HuH-7.5 (cell line): ENCODE measurements around the gene PSMC6.
A peak's percentile ranks its signal among the peaks of the same experiment; 100 is the strongest.
"Not testable (repeated sequence)": the region's sequence is repeated elsewhere in the genome, so short reads cannot be mapped to it uniquely, and the experiment has no call there.

Experiments used
- DNase-seq: peaks from one replicate; pipeline ENCODE4 v3.0.0; 2011; ENCODE audit warnings: low spot score

Gene PSMC6

DNA sequence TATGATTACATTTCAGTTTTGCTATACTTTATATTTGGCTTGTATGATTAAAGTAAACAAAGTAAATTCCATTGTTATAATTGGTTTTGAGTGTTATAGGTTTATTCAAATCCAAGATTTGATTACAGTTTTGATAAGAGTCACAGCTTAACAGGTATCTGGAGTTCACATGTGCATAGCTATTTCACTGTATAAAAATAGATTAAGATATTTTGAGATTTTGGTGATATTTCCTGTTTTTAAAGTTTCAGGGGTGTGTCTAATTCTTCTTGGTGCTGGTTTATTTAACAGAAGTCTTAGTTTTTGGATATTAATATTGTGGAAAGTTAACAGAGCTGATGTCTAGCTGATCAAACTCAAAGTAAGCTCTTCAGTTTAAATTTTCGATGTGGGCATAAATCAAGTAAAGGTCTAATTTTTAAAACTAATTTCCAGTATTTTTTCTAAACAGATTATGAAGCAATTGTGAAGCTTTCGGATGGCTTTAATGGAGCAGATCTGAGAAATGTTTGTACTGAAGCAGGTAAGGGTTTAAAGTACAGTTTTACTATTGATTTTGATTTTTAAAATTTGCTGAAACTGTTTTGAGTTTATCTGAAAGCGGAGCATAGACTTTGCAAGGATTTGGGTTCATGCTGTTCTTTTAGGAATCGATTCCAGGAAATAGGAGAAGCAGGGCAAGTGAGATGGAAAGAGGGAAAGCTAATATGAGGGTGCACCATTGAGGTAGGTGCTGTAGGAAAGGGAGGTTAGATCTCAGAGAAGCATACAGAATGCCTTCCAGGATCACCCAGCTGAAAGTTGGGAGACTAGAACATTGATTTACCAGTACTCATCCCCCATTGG lies 16.7 kb downstream of the PSMC6 start:
- DNase-seq: no peak

DNA sequence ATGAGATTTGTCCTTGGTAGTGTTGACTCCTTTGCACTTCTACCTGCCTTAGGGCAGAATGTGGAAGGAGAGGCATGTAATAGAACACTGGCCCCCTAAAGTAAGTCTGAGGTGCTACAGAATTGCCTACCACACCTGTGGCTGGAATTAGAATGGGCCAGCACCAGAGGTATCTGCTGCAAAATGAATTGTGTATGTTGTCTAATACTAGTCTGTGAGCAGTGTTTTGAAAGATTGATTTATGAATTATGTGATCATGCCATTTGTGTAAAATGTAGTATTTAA lies 17.3 kb downstream of the PSMC6 start:
- no peak for DNase-seq

DNA sequence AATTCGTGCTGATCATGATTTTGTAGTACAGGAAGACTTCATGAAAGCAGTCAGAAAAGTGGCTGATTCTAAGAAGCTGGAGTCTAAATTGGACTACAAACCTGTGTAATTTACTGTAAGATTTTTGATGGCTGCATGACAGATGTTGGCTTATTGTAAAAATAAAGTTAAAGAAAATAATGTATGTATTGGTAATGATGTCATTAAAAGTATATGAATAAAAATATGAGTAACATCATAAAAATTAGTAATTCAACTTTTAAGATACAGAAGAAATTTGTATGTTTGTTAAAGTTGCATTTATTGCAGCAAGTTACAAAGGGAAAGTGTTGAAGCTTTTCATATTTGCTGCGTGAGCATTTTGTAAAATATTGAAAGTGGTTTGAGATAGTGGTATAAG lies 20.5 kb downstream of the PSMC6 start:
- DNase-seq: not testable (repeated sequence)

DNA sequence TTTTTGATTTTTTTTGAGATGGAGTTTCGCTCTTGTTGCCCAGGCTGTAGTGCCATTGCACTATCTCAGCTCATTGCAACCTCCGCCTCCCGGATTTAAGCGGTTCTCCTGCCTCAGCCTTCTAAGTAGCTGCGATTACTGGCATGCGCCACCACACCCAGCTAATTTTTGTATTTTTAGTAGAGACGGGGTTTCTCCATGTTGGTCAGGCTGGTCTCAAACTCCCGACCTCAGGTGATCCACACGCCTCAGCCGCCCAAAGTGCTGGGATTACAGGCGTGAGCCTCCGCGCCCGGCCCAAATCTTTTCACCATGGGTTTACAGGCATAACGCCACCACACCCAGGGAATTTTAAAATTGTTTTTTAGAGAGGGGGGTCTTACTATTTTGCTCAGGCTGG lies 22.0 kb downstream of the PSMC6 start:
- not testable (repeated sequence) for DNase-seq

DNA sequence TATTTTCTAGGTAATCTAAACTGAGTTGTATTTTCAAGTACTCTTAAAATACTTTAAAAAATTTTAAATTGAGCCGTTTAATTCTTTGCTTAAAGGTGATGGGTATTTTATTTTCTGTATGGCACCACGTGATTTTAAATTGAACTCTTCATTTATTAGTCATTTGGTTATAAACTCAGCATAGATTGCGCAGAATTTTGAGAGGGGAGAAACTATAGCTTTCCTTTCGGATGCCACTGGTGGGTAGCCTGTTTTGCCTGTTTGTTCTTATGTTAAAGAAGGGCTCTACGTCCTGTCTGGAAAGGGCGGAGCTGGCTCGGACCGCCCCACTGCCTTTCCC lies 22.6 kb downstream of the PSMC6 start:
- DNase-seq: no peak

DNA sequence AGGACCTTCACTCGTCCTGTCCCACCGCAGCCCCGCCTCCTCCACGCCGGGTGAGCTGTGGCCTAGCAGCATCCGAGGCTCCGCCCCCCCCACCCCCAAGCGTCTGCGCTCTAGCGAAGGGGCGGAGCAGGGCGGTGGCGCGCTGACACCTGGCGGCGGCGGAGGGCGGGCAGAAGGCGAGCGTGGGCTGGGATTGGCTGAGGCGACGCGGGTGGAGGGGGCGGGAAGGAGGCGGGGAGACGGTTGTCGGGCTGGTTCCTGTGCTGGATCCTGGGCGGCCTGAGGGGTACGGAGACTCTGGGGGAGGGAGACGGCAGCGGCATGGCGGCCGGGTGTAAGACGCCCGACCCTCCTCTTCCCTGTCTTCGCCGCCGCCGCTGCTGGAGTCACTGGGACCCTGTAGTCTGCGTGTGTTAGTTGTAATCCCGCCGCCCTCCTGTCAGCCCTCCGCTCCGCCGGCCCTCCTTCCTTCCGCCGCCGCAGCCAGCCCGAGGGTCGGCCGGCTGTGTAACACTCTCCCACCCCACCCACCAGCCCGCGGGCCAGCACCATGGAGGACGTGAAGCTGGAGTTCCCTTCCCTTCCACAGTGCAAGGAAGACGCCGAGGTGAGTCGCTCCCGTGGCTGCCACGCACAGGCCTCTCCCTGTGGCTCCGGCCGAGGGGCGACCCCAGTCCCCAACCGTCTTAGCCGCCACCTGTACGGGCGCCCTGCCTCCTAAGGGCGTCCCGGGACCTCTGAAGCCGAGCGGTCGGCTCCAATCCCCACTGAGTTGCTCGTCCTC lies 23.1 kb downstream of the PSMC6 start, which contains the start of gene STYX:
Gene STYX, plus strand, starts transcription at position 242 of the 784 bp plus-strand sequence. Its CDS starts 309 bp downstream, at position 551.
- peak; percentile 45 for DNase-seq

DNA sequence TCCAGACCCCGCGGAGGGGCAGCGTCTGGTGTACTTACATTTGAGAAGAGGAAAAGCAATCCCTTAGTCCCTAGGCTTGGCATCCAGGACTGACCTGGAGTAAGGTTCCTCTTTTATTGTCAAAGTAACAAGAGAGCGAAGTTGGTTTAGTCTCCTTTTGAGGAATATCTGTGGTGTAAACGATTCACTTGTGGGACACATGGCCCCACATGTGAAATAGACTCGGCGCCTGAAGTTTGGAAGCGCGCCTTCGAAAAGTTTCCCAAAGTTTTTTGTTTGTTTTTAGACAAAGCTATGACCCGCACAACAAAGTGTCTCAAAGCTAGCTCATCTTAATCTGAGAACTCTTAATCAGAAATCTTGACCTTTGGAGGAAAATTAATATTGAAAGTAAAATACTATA lies 23.7 kb downstream of the PSMC6 start:
- peak; percentile 5 for DNase-seq

DNA sequence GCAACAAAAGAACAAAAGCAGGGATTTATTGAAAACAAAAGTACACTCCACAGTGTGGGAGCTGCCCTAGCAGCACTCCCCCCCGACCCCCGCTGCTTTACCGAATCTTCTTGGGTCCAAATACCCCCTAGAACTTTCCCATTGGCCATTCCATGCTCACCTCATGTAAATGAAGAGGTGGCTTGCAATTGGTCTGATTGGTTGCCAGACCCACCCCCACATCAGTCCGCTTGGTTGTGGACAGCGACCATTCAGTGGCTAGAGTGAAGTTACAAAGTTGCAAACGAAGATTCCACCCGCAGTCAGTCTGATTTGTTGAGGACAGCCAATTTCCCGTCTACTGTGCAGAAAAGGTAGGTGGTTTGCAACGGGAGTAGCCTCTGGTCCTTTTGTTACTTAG lies 26.8 kb downstream of the PSMC6 start:
- DNase-seq: no peak

DNA sequence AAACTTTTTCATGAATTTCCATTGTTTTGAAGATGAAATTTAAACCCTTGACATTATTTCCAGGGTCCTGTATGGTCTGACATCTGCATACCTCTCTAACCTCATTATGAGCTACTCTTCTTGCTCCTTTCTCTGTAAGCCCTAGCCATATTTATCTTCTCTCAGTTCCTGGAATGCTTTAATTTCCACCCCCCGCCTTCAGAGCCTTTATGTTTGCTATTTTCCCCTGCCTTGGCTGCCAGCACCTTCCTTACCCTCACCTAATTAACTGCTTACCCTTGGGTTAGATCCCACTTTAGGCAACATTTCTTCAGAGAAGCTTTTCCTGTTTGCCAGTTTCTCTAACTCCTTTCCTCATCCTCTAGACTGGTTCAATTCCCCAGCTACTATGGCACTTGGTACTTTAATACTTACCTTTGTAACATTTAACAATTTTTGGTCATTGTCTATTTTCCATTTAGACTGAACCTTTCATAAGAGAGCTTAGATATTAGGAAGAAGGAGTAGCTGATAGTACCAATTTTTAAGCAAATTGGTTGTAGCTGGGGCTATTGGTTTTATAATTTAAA lies 29.0 kb downstream of the PSMC6 start:
- no peak for DNase-seq

DNA sequence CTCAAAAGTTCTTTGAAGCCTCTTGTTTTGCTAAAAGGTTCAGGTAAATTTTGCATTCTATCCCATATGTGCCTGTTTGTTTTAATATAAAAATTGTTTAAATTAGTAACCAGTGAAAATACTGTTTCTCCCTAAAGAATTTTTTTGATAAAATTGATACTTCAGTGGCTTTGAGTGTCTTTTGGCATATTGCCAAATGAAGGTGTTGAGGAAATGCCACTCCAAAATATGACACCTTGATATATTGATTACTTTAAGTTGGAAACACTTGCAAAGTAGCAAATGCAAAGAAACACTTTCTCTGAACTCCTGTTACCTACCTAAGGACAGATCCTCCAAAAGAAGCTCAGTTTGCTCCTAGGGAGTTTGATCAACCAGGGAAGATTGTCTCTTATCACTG lies 31.4 kb downstream of the PSMC6 start:
- no peak for DNase-seq

DNA sequence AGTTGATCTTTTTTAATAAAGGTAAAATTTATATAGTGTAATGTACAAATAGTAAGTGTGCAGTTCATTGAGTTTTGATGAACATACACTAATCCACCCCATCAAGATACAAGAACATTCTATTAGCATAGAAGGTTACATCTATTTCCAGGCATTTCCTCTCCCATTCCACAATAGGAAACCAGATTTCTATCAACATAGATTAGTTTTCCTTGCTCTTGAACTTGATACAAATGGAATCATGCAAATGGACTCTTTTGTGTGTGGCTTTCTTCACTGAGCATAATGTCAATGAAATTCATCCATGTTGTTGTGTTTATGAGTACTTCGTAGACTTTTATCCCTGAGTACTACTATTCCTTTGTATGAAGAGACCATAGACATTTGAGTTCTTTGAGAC lies 33.8 kb downstream of the PSMC6 start:
- no peak for DNase-seq

DNA sequence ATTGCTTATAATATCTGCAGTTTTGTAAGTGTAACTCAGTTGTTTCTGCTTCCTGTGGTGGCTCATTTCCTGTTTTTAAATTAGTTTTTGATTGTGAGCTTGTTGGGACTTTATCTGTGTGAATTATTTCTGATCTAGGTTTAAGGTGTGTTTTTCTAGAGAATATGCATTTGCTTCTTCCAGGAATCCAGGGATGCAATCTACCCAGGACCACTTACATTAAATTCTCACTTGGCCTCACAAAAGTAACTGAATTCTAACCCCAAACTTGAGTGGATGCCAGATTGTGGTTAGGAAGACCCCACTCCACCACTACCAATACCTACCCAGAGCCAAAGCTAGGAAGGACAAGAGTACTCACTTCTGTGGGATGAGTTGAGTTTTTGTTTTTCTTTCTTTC lies 34.9 kb downstream of the PSMC6 start:
- no peak for DNase-seq

DNA sequence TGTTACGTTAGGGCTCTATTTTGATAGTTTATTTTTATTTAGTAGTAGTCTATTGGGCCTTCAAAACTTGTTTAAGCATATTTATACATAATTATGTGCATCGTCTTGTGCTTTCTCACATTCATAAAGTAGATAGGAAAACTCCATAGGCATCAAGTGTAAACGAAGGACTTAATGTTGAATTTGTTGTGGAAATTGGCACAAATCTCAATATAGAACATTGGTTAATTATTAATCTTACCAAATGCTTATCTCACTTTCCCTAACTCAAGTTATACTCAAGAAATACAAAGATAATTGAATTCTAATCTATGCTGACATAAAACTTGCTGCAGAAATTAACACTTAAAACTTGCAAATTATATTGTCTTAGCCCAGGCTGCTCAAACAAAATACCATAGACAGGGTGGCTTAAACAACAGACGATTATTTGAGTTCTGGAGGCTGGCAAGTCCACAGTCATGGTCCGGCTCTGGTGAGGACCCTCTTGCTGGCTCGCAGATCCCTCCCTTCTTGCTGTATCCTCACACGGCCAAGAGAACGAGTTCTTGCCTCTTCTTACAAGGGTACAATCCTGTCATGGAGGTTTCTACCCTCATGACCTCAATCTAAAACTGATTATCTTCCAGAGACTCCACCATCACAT lies 41.8 kb downstream of the PSMC6 start:
- DNase-seq: no peak

DNA sequence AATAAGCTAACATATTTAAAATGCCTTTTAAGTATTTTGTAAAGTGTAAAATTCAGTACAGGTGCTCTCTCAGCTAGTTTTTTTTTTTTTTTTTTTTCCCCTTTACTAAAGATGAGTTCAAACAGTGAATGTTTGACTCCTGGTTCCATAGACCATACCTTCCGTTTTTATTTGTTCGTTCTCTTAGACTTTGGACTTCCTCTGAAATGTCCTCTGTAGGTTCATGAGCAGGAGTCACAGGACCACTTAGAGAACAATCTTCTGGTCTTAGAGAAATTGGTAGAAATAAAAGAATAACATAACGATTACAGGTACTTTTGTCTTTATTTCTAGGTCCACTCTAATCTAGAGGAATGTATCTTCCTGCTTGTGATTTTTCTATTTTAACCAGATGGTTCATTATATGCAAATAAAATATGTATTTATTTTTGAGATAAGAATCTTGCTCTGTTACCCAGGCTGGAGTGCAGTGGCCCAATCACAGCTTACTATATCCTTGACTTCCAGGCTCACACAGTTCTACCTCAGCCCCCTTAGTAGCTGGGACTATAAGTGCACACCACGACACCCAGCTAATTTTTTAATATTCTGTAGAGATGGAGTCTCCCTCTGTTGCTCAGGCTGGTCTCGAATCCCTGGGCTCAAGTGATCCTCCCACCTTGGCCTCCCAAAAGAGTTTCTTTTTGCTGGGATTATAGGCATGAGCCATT lies 48.8 kb downstream of the PSMC6 start:
- DNase-seq: peak; percentile 6

DNA sequence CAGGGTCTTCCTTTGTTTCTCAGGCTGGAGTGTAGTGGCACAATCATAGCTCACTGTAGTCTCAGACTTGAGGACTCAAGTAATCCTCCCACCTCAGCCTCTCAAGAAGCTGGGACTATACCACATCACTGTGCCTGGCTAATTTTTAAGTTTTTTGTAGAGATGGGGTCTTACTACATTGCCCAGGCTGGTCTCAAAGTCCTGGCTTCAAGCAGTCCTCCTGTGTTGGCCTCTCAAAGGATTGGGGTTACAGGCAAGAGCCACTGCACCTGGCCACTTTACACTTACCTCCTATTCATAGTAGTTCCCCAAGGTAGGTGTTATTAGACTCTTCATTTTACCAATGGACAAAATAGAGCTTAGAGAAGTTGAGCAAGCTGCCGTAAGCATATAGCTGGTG lies 52.1 kb downstream of the PSMC6 start:
- DNase-seq: no peak

DNA sequence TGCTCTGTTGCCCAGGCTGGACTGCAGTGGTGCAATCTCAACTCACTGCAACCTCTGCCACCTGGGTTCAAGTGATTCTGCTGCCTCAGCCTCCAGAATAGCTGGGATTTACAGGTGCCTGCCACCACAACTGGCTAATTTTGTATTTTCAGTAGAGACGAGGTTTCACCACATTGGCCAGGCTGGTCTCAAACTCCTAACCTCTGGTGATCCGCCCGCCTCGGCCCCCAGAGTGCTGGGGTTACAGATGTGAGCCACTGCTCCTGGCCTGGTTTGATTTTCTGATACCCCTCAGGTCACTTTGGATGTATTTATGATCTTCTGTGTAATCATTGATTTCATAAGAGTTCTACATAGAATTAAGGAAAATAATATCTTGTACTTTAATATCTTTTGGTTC lies 55.9 kb downstream of the PSMC6 start:
- DNase-seq: not testable (repeated sequence)

DNA sequence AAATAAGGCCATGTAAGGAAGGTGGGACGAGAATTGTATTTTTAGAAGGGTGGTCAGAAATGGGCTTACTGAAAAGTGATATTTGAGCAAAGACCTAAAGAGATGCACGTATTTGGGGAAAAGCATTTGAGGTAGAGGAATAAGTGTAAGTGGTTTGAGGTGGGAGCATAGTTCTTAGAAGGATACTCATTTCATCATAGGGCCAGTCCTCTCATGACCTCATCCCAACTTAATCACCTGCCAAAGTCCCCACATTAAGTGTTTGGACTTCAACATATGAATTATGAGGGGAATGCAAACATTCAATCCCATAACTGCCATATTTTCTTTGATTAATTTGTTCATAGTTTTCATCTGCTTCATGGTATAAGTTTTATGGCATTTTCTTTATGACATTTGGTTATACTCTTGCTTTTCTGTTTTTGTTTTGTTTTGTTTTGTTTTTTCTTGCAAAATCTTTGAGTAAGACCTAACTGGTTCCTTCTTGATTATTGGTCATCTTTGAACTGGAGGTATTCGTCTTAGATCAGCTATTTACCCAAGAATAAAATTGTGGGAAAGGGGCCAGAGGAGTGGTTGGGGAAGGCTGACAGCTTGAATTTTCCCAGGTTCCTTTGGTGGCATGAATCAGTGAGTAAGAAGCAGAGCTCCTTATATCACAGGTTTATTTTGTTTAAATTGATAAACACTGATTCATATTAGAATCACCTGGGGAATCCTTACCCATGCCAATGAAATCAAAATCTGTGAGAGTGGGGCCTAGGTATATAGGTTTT lies 60.2 kb downstream of the PSMC6 start:
- no peak for DNase-seq

DNA sequence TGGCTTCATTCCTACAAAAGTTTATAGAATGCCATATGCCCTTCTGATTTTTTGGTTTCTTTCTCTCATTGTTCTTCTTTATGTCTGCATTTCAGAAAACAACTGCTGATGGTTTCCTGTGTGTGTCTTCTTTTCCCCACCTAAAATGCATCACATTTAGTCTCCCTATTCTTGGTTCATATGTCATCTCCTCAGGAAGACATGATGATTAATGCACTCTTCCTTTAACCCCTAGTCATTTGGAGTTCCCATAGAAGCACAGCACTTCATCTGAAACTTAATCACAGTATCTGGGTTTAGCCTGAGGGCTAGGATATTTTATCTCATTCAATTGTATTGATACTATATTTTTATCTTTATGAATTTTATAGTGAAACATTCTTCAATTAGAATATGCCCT lies 62.9 kb downstream of the PSMC6 start:
- DNase-seq: no peak

DNA sequence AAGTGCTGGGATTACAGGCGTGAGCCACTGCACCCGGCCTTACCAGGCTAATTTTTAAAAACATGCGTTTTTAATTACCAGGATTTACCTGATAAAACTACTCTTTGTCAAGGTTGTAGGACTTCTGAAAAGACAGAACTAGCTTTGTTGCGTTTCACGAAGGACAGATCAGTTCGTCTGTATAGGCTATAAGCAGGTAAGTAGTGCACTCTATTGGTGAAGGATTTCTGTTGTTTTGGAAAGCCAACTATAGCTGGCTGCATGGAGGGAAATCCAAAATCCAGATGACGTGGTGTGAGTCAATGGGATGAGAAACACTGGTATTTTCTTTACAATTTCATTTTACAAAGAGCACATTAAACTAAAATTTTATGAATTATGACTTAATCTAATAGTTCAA lies 69.8 kb downstream of the PSMC6 start:
- no peak for DNase-seq
